Measurements from ENCODE around the gene TNFAIP8. TPM values are rescaled to one million over a fixed set of nuclear protein-coding genes. Genes with fewer than 3 reads are reported as not detected.

Gene TNFAIP8
- total RNA-seq, 1 experiment from 2014 or later = 25.6 TPM

GRCh38 chr5:119346394-119346793 lies 9.4 kb upstream of the TNFAIP8 start:
- no peak for DNase-seq (ENCODE audit: low read depth)

DNA sequence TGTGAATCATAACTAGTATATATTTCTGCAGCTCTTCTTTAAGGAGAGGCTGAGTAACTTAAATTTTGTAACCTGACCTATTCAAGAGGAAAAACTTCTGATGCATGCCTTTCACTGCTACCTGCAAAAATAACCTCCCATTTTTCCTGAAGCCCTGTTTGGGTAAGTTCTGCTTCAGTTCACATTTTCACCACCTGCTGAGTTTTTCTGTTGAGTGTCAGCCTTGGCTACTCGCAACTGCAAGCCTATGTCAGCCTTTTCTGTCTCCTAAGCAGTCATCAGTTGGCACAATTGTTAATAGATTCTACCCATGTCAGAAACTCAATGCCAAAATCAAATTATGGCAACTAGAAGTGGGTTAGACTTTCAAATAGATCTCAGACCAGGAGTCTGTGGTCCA lies 8.2 kb upstream of the TNFAIP8 start:
- no peak for DNase-seq (ENCODE audit: low read depth)

GRCh38 chr5:119347991-119348390 lies 7.8 kb upstream of the TNFAIP8 start:
- no peak for DNase-seq (ENCODE audit: low read depth)

GRCh38 chr5:119353213-119353612 lies 2.6 kb upstream of the TNFAIP8 start:
- DNase-seq (ENCODE audit: low read depth) = no peak

- DNase-seq (ENCODE audit: low read depth) = no peak
These were observed 2.0 kb upstream of the TNFAIP8 start for GRCh38 chr5:119353686-119354366.

DNA sequence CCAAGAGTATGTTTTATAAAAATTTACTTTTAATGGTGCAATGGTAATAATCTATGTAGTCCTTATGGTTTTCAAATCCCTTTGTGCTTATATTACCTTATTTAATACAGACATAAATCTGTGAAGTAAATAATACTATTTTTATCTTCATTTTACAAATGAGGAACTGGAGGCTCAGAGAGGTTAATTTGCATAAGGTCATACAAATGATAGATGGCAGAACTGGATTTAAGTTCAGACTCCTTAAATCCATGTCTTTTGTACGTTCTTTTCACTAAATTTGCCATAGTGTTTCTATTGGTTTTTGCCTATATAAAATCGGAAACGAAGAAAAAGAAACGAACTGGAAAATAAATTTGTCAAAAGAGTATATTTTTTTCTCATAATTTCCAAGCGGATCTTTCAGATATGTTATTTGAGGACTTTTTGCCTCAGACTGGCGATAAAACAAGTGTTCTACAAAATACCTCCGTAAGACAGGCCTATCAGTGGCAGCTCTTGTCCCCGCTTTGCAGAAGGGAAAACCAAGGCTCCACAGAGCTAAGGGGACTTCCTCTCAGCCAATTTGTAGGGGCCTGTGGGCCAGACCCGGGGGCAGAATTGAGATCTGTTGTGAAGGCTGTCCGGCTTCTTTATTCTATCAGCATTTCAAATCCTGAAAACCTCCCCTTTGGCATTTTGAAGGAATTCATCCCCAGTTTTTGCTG lies 1.1 kb upstream of the TNFAIP8 start:
- DNase-seq (ENCODE audit: low read depth) = no peak

DNA sequence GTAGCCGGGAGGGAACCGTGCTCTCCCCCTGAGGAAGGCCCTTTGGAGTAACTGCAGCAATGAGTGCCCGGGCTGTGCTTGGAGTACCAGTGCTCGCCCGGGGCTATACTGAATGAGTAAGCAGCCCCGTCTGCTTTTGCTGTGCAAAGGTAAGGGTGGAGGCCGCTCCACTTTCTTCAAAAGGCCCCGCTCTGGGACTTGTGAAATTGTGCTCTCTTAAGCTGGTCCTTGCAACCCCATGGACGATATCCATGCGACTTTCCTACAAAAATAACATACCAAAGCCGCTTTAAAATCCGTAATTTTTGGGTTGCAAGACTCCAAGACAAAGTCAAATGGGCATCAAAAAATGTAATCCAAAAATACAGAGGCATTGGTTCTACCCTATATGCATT lies 578 bp upstream of the TNFAIP8 start:
- DNase-seq (ENCODE audit: low read depth) = peak; percentile 43

GRCh38 chr5:119356612-119357188 lies 881 bp downstream of the TNFAIP8 start:
- DNase-seq (ENCODE audit: low read depth) = peak; percentile 28

DNA sequence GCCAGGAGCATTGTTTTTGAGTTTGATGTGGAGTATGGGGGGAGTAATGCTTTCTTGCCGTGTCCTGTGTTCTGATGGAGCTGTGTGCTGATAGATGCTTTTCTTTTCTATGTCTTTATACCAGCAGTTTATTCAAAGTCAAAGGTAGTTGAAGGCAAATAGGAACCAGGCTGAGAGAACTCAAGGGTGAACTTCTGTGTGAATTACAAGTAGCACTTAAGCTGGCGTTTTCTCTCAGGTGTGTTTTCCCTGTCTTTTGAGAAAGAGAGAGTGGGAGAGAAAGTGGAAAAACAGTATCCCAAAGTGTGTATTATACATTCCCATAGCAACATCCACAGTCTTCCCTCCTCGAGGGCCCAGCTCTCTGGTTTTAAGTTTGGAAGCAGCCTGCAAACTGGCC lies 1.5 kb downstream of the TNFAIP8 start:
- DNase-seq (ENCODE audit: low read depth) = no peak

DNA sequence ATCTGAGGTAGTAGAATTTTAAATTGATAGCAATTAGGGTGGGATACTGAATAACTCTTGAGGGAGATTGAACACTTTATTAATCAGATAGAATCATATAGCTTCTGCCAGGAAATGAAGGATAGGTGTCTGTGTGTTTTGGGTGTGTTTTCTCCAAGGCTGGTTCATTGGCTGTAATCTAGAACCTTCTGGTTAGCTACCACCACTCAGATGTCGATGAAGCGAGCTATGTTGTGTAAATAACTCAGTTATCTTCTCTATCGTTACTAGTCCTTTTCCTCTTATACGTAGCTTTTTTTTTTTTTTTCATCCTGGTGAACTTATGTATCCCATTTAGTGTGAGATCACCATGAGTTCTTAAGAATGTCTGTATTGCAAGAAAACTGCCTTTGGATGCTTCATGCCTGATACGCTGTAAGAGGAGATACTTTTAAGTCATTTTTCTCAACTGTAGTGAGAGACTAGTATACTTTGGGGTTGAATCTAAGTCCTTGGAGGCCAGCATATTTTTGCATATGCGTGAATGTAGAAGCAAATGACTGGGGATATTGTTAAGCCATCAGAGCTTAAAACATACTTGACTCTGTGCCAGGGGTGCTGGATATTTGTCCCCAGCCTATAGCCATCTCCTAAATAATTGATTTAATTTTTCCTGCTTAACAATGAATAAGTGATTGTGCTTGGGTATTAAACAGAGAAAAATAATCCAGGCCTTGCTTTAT lies 2.1 kb downstream of the TNFAIP8 start:
- no peak for DNase-seq (ENCODE audit: low read depth)

DNA sequence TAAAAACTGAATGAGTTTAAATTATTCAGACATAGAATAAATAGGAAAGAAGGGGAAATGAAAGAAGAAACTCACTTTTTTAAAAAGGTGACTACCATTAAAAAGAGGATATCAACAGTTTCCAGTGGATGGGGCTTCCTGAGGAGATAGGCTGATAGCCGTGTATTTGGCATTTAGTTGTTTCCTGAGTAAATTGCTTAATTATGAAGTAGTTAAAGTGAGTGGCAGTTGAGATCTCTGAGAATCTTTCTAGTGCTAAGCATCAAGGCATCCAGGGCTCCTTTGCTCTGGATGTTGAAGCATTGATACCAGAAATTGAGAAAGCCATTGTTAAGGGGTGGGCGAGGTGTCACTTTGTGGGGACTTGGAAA lies 2.7 kb downstream of the TNFAIP8 start:
- DNase-seq (ENCODE audit: low read depth) = no peak

GRCh38 chr5:119358901-119359603 lies 3.2 kb downstream of the TNFAIP8 start:
- DNase-seq (ENCODE audit: low read depth) = no peak

GRCh38 chr5:119359737-119360413 lies 4.1 kb downstream of the TNFAIP8 start:
- DNase-seq (ENCODE audit: low read depth) = no peak

GRCh38 chr5:119360905-119361593 lies 5.2 kb downstream of the TNFAIP8 start:
- peak; percentile 66 for DNase-seq (ENCODE audit: low read depth)

DNA sequence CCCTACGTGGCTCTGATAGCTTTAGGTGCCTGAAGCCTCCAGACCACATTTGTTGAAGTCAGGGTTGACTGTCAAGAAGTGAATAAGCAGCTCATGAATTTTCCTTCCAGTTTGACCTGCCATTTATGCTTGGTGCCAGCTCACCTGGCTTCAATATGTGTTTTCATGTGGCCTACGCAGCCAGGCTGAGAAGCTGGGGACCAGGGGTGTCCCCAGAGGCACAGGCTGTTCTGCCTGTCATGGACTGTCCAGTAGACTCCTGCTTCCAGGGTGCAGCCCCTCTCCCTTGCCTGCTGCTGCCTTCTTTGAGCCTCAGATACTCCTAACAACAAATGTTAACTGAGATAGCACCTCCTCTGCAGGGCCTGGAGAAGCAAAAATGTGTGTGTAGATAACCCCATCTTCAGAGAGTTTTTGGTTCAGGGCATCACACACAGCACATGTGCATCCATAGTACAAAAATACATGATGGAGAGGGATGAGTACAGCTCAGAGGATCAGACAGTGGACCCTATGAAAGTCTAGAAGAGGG lies 5.8 kb downstream of the TNFAIP8 start:
- no peak for DNase-seq (ENCODE audit: low read depth)

GRCh38 chr5:119362714-119363113 lies 6.9 kb downstream of the TNFAIP8 start:
- DNase-seq (ENCODE audit: low read depth) = no peak

DNA sequence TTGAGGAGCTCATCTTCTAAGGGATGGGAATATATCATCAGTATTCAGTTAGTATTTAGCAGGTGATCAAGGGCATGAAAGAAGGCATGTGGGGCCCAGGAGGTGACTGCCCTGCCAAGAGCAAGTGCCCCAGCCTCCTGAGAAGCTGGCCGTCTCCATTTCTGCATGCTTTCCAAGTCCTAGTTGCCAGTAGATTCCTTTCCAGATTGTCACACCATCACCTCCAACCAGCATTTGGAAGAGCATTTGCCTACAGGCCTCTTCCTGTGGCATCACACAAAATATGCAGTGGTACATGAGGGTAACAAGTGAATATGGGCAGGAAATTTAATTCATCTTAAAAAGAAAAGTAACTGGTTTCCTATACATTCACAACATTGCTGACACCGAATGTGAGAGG lies 7.5 kb downstream of the TNFAIP8 start:
- no peak for DNase-seq (ENCODE audit: low read depth)

GRCh38 chr5:119363936-119364335 lies 8.1 kb downstream of the TNFAIP8 start:
- no peak for DNase-seq (ENCODE audit: low read depth)

DNA sequence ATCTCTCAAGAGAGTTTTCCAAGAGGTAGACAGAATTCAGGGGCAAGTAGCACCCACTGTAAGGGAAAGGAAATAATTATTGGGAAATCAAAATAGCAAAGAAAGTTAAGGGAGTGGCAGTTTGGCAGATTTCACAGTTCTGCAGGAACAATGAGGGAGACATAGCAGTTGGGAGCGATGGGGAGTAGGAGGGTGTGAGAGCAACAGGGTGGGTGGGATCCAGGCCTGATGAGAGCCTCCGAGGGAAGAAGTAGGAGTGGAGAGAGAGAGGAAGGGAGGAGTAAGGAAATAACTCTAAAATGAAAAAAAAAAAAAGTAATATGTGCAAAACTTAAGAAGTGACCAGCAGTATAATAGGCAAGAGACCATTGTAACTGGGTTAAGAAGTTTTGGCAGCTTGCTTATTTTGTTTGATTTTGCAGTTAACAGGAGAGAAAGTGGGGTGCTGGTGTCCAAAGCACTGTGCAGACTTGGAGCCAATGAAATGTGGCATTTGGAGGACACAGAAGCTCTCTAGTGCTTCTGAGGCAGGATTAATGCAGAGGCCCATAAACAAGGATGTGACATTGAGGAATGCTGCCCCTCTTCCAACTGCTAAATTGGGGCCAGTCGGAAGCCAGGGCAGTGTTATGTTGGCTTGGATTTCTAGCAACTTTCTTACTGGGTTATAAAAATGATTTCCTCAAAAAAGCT lies 10.2 kb downstream of the TNFAIP8 start:
- DNase-seq (ENCODE audit: low read depth) = no peak

GRCh38 chr5:119366540-119366881 lies 10.7 kb downstream of the TNFAIP8 start:
- no peak for DNase-seq (ENCODE audit: low read depth)
